Neural cell (in vitro differentiated cells): ENCODE results near the gene FHDC1.

Source experiments
- CTCF ChIP-seq: fragments of 450-650 bp; IDR thresholded peaks from 2 replicates; pipeline ENCODE4 v1.5.1; 2014; ENCODE audit warnings: antibody characterized with exemption, mild to moderate bottlenecking, moderate library complexity; ENCODE audit not compliant: poor library complexity, severe bottlenecking
- EP300 ChIP-seq: fragments of 450-650 bp; conservative IDR thresholded peaks from 2 replicates; pipeline ENCODE4 v1.6.1; 2014; ENCODE audit warnings: antibody characterized with exemption, mild to moderate bottlenecking, moderate library complexity; ENCODE audit not compliant: poor library complexity, severe bottlenecking
- EZH2 ChIP-seq: fragments of 200-600, 300-800 bp; shearing (Covaris generic), sonication (generic); IDR thresholded peaks from 2 replicates; pipeline ENCODE4 v1.6.1; 2014; ENCODE audit warnings: antibody characterized with exemption, low read length, borderline replicate concordance, mild to moderate bottlenecking; ENCODE audit not compliant: insufficient read depth, poor library complexity, severe bottlenecking
- POLR2AphosphoS5 ChIP-seq: IDR thresholded peaks from 2 replicates; pipeline ENCODE4 v1.6.1; 2012
- RAD21 ChIP-seq: fragments of 450-650 bp; conservative IDR thresholded peaks from 2 replicates; pipeline ENCODE4 v1.6.1; 2014; ENCODE audit warnings: antibody characterized with exemption, mild to moderate bottlenecking, moderate library complexity
- REST ChIP-seq: IDR thresholded peaks from 2 replicates; pipeline ENCODE4 v1.6.1; 2012; ENCODE audit warnings: borderline replicate concordance
- SMC3 ChIP-seq: fragments of 450-650 bp; conservative IDR thresholded peaks from 2 replicates; pipeline ENCODE4 v1.6.1; 2014; ENCODE audit warnings: antibody characterized with exemption, mild to moderate bottlenecking, moderate library complexity; ENCODE audit not compliant: poor library complexity
- TAF1 ChIP-seq: IDR thresholded peaks from 2 replicates; pipeline ENCODE4 v1.6.1; 2012; ENCODE audit warnings: low read depth

- TF ChIP-seq CTCF (no peak), TAF1 (no peak), REST (no peak), RAD21 (no peak), EP300 (no peak), EZH2 (no peak), POLR2AphosphoS5 (no peak), SMC3 (no peak)
Measured at GRCh38 chr4:152997288-152997687, 61.2 kb downstream of the FHDC1 start.
